ENCODE data around the gene XCL1.
A peak's percentile ranks its signal among the peaks of the same experiment; 100 is the strongest.
"Not testable (repeated sequence)": the region's sequence is repeated elsewhere in the genome, so short reads cannot be mapped to it uniquely, and the experiment has no call there.

The XCL1 gene

GRCh38 chr1:168567568-168567967 lies 8.8 kb upstream of the XCL1 start:
- no peak for DNase-seq (ENCODE audit: low spot score)

- DNase-seq (ENCODE audit: low spot score): no peak
Observed at GRCh38 chr1:168568346-168568745, 8.1 kb upstream of the XCL1 start.

- DNase-seq (ENCODE audit: low spot score): no peak
Observed at GRCh38 chr1:168570652-168571051, 5.8 kb upstream of the XCL1 start.

GRCh38 chr1:168572633-168573032 lies 3.8 kb upstream of the XCL1 start:
- no peak for DNase-seq (ENCODE audit: low spot score)

GRCh38 chr1:168574234-168574633 lies 2.2 kb upstream of the XCL1 start:
- DNase-seq (ENCODE audit: low spot score): peak; percentile 26

- not testable (repeated sequence) for DNase-seq (ENCODE audit: low spot score)
Observed at GRCh38 chr1:168578531-168579185, 2.3 kb downstream of the XCL1 start.

GRCh38 chr1:168580290-168580689 lies 3.9 kb downstream of the XCL1 start:
- not testable (repeated sequence) for DNase-seq (ENCODE audit: low spot score)

- not testable (repeated sequence) for DNase-seq (ENCODE audit: low spot score)
Observed at GRCh38 chr1:168580991-168581390, 4.6 kb downstream of the XCL1 start.

GRCh38 chr1:168581817-168582572 lies 5.6 kb downstream of the XCL1 start:
- no peak for DNase-seq (ENCODE audit: low spot score)

GRCh38 chr1:168582688-168583336 lies 6.4 kb downstream of the XCL1 start:
- no peak for DNase-seq (ENCODE audit: low spot score)

GRCh38 chr1:168583571-168583970 lies 7.2 kb downstream of the XCL1 start:
- no peak for DNase-seq (ENCODE audit: low spot score)

GRCh38 chr1:168585191-168585590 lies 8.8 kb downstream of the XCL1 start:
- DNase-seq (ENCODE audit: low spot score): no peak

GRCh38 chr1:168585937-168586336 lies 9.5 kb downstream of the XCL1 start:
- no peak for DNase-seq (ENCODE audit: low spot score)

- DNase-seq (ENCODE audit: low spot score): no peak
Observed at GRCh38 chr1:168589167-168589566, 12.8 kb downstream of the XCL1 start.

- no peak for DNase-seq (ENCODE audit: low spot score)
Observed at GRCh38 chr1:168591066-168591465, 14.7 kb downstream of the XCL1 start.

- no peak for DNase-seq (ENCODE audit: low spot score)
Observed at GRCh38 chr1:168591641-168592250, 15.3 kb downstream of the XCL1 start.

GRCh38 chr1:168595403-168595802 lies 19.0 kb downstream of the XCL1 start:
- not testable (repeated sequence) for DNase-seq (ENCODE audit: low spot score)

- DNase-seq (ENCODE audit: low spot score): no peak
Observed at GRCh38 chr1:168598125-168598524, 21.7 kb downstream of the XCL1 start.

- no peak for DNase-seq (ENCODE audit: low spot score)
Observed at GRCh38 chr1:168598892-168599291, 22.5 kb downstream of the XCL1 start.

GRCh38 chr1:168599641-168600040 lies 23.2 kb downstream of the XCL1 start:
- DNase-seq (ENCODE audit: low spot score): no peak

- no peak for DNase-seq (ENCODE audit: low spot score)
Observed at GRCh38 chr1:168601051-168601450, 24.6 kb downstream of the XCL1 start.

GRCh38 chr1:168603501-168604110 lies 27.2 kb downstream of the XCL1 start:
- peak; percentile 54 for DNase-seq (ENCODE audit: low spot score)

Data from CD4-positive, alpha-beta T cell treated with Interleukin-6 at 100 ng/mL for 8 hours (primary cell).